GM12878 (cell line): ENCODE data around the gene RER1. TPM values are rescaled to one million over a fixed set of nuclear protein-coding genes. Genes with fewer than 3 reads are reported as not detected.

ENCODE experiments used
- ATAC-seq: fragments of 200-7000 bp; cut with Tn5 transposase; 3 replicates; pipeline ENCODE4 v1.9.1; 2020; ENCODE audit warnings: mild to moderate bottlenecking, moderate library complexity
- BruUV-seq: library from RNA; stranded (reverse); fragments of 400-500 nt; replicated peaks from 2 replicates; lab custom pipeline; 2021; lab: Mats Ljungman, UMichigan
- CTCF ChIA-PET: fragments of 300-600 bp; sonication (Branson Sonifier 250); formaldehyde crosslinking; extraction: SDS; loops from one replicate; lab custom pipeline; 2021; ENCODE audit warnings: inconsistent platforms; lab: Yijun Ruan, JAX
- POLR2A ChIA-PET: fragments of 350-600 bp; formaldehyde crosslinking; extraction: SDS; loops from one replicate; lab custom pipeline; 2021; ENCODE audit warnings: inconsistent platforms; lab: Charles Lee
- RAD21 ChIA-PET: fragments of 300-600 bp; sonication (Branson Sonifier 250); formaldehyde crosslinking; loops from one replicate; lab custom pipeline; 2023; ENCODE audit warnings: antibody characterized with exemption; ENCODE audit not compliant: unreplicated experiment; lab: Charles Lee
- SMC1A ChIA-PET: fragments of 300-600 bp; sonication (Branson Sonifier 250); formaldehyde crosslinking; loops from one replicate; lab custom pipeline; 2023; ENCODE audit not compliant: unreplicated experiment, uncharacterized antibody; lab: Charles Lee
- DNase-seq: peaks from one replicate; pipeline ENCODE4 v3.0.0-alpha.2; 2011; ENCODE audit warnings: low read depth, low spot score
- FAIRE-seq: peaks from 3 replicates; lab custom pipeline; 2011; peaks lifted over from hg19 to GRCh38; lab: Jason Lieb, UNC
- H2AFZ ChIP-seq: 2 replicates; pipeline ENCODE4 v1.6.0; 2011; ENCODE audit warnings: low read depth, low read length, control low read depth; ENCODE audit not compliant: control insufficient read depth
- H3K27ac ChIP-seq: 2 replicates; pipeline ENCODE4 v1.5.1; 2011; ENCODE audit warnings: control low read depth; ENCODE audit not compliant: control insufficient read depth, insufficient read depth
- H3K27me3 ChIP-seq, 2 experiments: replicated peaks in 1 of 2; 2 replicates each; pipeline versions ENCODE4 v1.6.0 to v1.6.1; 2011; ENCODE audit warnings: low read length in 1 of 2; ENCODE audit not compliant: control insufficient read depth in 2 of 2, insufficient read depth in 2 of 2
- H3K36me3 ChIP-seq, 2 experiments: 2 replicates each; pipeline ENCODE4 v1.5.1; 2011; ENCODE audit warnings: low read length in 1 of 2; ENCODE audit not compliant: control insufficient read depth in 2 of 2, insufficient read depth in 2 of 2
- H3K4me1 ChIP-seq: 2 replicates; pipeline ENCODE4 v1.6.1; 2011; ENCODE audit warnings: mild to moderate bottlenecking, low read length, moderate library complexity, mixed read lengths; ENCODE audit not compliant: control insufficient read depth, insufficient read depth
- H3K4me2 ChIP-seq: 2 replicates; pipeline ENCODE4 v1.6.0; 2011; ENCODE audit warnings: control low read depth; ENCODE audit not compliant: control insufficient read depth, insufficient read depth
- H3K4me3 ChIP-seq: fragments of 200-600 bp; sonication (generic); 2 replicates; pipeline ENCODE4 v1.5.1; 2016
- H3K79me2 ChIP-seq: 2 replicates; pipeline ENCODE4 v1.6.0; 2011; ENCODE audit warnings: low read length; ENCODE audit not compliant: control insufficient read depth, insufficient read depth
- H3K9ac ChIP-seq: 2 replicates; pipeline ENCODE4 v1.8.0; 2011; ENCODE audit warnings: low read length, control low read depth, mixed read lengths; ENCODE audit not compliant: control insufficient read depth, insufficient read depth
- H3K9me3 ChIP-seq: replicated peaks from 3 replicates; pipeline ENCODE4 v1.5.1; 2011; ENCODE audit warnings: mild to moderate bottlenecking, low read length; ENCODE audit not compliant: control insufficient read depth, insufficient read depth
- H4K20me1 ChIP-seq: 2 replicates; pipeline ENCODE4 v1.6.0; 2011; ENCODE audit not compliant: control insufficient read depth, insufficient read depth
- EZH2 ChIP-seq: IDR thresholded peaks from 2 replicates; pipeline ENCODE4 v1.6.1; 2012; ENCODE audit warnings: low read depth, mild to moderate bottlenecking, control low read depth, inconsistent platforms, low read length, borderline replicate concordance; ENCODE audit not compliant: control insufficient read depth
- MEF2B ChIP-seq: fragments of 450-650 bp; IDR thresholded peaks from 2 replicates; pipeline ENCODE4 v1.6.1; 2018; ENCODE audit warnings: mild to moderate bottlenecking, moderate library complexity; ENCODE audit not compliant: partially characterized antibody, poor library complexity, severe bottlenecking
- MYB ChIP-seq: fragments of 150-350 bp; IDR thresholded peaks from 2 replicates; pipeline ENCODE4 v1.6.1; 2014; ENCODE audit warnings: mild to moderate bottlenecking, low read depth, low read length, borderline replicate concordance
- SPI1 ChIP-seq: IDR thresholded peaks from 2 replicates; pipeline ENCODE4 v1.6.1; 2011; ENCODE audit warnings: low read depth, mild to moderate bottlenecking, low read length, moderate library complexity, borderline replicate concordance; ENCODE audit not compliant: insufficient read depth
- WGBS: methylation state at CpG from one replicate; pipeline ENCODE4 v1.1.6; 2016; ENCODE audit warnings: low lambda C conversion rate; ENCODE audit not compliant: insufficient replicate concordance, insufficient coverage; ENCODE audit errors: missing lambda C conversion rate; 5-methylcytosine and 5-hydroxymethylcytosine counted together
- in situ Hi-C: fragments of 300-500 bp; cut with MboI; formaldehyde crosslinking; loops from 9 replicates; pipeline ENCODE4 v1.14.3; 2018; ENCODE audit warnings: mixed read lengths
- intact Hi-C: fragments of 100-400 bp; cut with micrococcal nuclease; formaldehyde crosslinking; loops from one replicate; pipeline ENCODE4 v1.14.2; 2022; ENCODE audit not compliant: unreplicated experiment
- polyA plus RNA-seq, 11 experiments: library from polyadenylated mRNA; depleted of rRNA in 4 of 11; unstranded in 6 of 11; stranded (reverse) in 5 of 11; fragments of >200 nt; fragmentation: Nextera tagmentation in 4 of 11; fragmentation: Illumina TruSeq in 1 of 11; extraction: Ambion mirVana in 4 of 11; extraction: Trizol in 1 of 11; gene quantifications; 1 replicate in 1 of 11; 2 replicates in 10 of 11; pipeline versions ENCODE4 v1.2.1 to v1.2.3, GENCODE V29; 2011 to 2016; ENCODE audit warnings: inconsistent platforms in 2 of 11, missing spikeins in 2 of 11, low read depth in 1 of 11
- total RNA-seq, 4 experiments: library from RNA; depleted of rRNA in 3 of 4; stranded (reverse); fragments of >200 nt in 3 of 4; fragmentation: Illumina TruSeq in 1 of 4; extraction: Trizol in 1 of 4; gene quantifications; 2 replicates each; pipeline versions ENCODE4 v1.2.1 to v1.2.3, GENCODE V29; 2013 to 2021

Gene RER1
- total and polyA plus RNA-seq, 10 of the 15 experiments (the other 5 are each of a cell fraction or from before 2014, with no cell fraction given), result 29.2 to 274 (median 136) TPM

DNA sequence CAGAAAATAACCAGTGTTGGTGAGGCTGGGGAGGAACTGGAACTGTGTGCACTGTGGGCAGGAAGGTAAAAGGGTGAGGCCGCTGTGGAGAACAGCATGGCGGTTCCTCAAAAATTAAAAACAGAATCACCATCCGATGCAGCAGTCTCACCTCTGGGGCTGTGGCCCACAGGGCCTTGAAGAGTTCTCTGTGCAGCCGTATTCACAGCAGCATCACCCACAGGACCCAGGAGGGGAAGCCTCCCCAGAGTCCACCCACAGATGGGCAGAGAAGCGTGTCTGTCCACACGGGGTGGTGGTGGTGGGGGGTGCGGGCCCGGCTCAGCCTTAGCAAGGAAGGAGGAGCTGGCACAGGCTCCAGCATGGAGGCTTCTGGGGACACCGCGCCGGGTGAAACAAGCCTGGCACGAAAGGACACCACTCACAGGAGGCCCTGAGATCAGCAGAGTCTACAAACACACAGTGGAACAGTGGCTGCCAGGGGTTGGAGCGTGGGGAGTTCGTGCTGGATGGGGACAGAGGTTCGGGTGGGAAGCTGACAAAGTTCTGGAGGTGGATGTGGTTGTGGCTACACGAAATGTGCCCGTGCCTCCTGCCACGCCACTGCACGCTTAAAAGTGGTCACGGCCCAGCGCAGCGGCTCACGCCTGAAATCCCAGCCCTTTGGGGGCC, 11.8 kb upstream of the RER1 start:
- no peak for FAIRE-seq
- ChIA-PET RAD21 (interaction anchor here (0.8 to 4.2 kb wide), 3 partner anchors 90 to 184 kb away, joined by 3 to 78 read pairs (median 3); partner anchors contain the start of gene FAAP20), CTCF (interaction anchor here (0.8 to 4.4 kb wide), 3 partner anchors 146 to 184 kb away, joined by 3 to 98 read pairs (median 4); partner anchors contain the start of gene FAAP20), POLR2A (interaction anchor here (1.1 kb wide), 1 partner anchor 185 kb away, joined by 3 read pairs; no protein-coding TSS in a partner anchor), SMC1A (interaction anchor here (0.9 to 4.2 kb wide), 2 partner anchors 180 to 184 kb away, joined by 4 to 62 read pairs; partner anchors contain the start of gene FAAP20)
- ATAC-seq, result 0 out of 3 replicates have a peak, but pooled peaks have one; percentile 12
- H3K9ac ChIP-seq, result no peak overlapping the region
- no peaks in the 10 kb centered on the region for H3K36me3 ChIP-seq
- H3K9me3 ChIP-seq, result no peaks in the 10 kb centered on the region
- BruUV-seq, result no TSS peak
- H3K4me1 ChIP-seq, result peaks cover 10% of the 10 kb centered on the region
- no peaks in the 10 kb centered on the region for H4K20me1 ChIP-seq
- in situ Hi-C loops, result no loop called here
- TF ChIP-seq EZH2, result no peak
- TF ChIP-seq MEF2B, result peak; percentile 13
- TF ChIP-seq SPI1, result peak; percentile 50; the same call in 1 of the 2 replicates
- no peak for TF ChIP-seq MYB
- H3K79me2 ChIP-seq, result no peaks in the 10 kb centered on the region
- 14% methylated on average over 23 of the region's 23 CpGs for WGBS
- H3K27me3 ChIP-seq, result no peaks in the 10 kb centered on the region
- no peak overlapping the region for H3K4me3 ChIP-seq
- H3K4me2 ChIP-seq, result no peak overlapping the region
- H3K27ac ChIP-seq, result no peak overlapping the region
- intact Hi-C loops, result no loop called here
- no peak for DNase-seq
- H2AFZ ChIP-seq, result no peak overlapping the region
